Activated CD8-positive, alpha-beta memory T cell treated with anti-CD3 and anti-CD28 coated beads, Interleukin-2, amount 50 U/mL, for 48 hours (primary cell): ENCODE results near the gene ASCC1.

ENCODE experiments used
- DNase-seq: peaks from one replicate; pipeline ENCODE4 v3.0.0-alpha.2; 2020

The ASCC1 gene

DNA sequence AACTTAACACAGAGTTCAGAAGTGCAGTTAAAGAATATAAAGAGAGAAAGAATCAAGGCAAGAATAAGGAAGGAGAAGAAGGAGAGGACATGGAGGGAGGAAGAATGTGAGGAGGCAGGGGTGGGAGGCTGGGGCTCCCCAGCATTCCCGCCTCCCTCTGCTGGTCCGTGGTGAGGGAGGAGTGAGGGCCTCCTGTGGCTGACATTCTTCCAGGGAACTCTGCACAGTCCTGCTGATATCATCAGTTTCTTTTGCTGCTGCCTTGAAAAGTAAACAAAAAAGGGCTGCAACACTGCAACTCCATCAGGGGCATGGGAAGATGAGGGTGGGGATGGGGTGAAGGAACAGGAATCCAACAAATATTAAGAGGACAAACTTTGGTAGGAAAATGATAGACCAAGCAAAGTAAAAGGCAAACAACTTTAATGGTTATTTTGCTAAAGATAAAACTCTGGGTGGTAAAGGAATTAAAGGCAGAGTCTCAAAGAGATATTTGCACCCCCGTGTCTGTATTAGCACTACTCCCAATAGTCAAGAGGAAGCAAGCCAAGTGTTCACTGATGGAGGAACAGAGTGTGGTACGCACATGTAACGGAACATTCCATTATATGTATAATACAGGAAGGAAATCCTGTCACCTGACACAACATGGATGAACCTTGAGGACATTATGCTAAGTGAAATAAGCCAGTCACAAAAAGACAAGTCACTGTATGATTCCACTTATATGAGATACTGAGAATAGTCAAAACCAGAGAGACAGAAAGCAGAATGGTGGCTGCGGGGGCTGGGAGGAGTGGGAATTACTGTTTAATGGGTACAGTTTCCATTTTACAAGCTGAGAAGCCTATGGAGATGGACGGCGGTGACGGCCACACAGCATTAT lies 119.7 kb downstream of the ASCC1 start:
- DNase-seq: no peak

DNA sequence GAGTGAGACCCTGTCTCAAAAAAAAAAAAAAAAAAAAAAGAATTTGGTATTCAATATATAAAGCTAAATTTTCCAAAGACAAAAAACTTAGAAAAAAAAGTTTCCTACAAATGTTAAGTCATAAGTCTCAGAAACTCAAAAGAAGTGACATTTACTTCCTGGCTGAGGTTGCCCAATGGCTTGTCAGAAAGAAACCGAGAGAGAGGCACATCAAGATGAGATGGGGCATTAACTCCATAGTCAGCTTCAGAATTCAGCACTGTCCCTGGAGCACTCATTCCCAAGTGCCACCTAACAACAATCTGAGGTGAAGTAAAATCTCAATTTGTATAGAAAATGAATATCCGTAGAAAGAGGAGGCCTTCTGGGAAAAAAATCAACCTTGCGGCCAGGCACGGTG lies 120.9 kb downstream of the ASCC1 start:
- DNase-seq: no peak

DNA sequence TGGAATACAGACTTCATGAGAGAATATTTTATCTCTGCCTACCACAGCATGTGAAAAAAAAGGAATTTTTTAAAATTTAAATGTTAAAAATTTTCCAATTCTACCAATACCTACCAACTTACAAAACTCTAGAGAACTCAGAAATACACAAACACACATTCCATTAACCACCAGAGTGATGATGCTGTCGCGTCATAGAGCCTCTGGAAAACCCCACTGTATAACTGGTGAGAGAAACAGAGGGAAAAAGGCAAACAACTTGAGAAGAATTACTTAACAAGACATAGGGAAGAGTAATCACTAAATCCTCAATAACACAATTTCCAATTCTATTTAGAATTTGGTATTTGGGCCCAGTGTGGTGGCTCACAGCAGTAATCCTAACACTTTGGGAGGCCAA lies 121.5 kb downstream of the ASCC1 start:
- no peak for DNase-seq

DNA sequence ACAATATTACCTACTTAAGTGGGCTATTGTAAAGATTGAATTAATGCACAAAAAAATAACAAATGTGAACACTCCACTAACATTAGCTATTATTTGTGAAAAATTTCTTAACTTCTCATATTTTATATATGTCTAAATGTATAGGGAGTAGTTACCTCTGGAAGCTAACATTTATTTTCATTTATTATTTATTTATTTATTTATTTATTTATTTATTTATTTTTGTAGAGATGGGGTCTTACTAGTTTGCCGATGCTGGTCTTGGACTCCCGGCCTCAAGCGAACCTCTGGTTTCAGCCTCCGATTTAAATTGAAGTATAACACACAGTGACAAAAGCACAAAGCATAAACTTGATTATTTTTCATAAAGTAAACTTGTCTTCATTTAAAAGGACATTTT lies 122.6 kb downstream of the ASCC1 start:
- DNase-seq: no peak

DNA sequence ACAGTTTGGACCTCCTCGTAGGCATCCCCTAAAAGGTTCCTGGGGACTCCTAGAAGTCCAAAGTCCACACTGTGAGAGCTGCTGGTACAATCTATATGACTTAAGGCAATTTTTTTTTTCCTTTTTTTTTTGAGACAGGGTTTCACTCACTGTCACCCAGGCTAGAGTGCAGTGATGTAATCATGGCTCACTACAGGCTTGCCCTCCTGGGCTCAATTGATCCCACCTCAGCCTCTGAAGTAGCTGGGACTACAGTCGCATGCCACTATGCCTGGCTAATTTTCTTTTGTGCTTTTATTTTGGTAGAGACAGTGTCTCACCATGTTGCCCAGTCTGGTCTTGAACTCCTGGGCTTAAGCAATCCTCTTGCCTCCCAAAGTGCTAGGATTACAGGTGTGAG lies 123.1 kb downstream of the ASCC1 start:
- no peak for DNase-seq

DNA sequence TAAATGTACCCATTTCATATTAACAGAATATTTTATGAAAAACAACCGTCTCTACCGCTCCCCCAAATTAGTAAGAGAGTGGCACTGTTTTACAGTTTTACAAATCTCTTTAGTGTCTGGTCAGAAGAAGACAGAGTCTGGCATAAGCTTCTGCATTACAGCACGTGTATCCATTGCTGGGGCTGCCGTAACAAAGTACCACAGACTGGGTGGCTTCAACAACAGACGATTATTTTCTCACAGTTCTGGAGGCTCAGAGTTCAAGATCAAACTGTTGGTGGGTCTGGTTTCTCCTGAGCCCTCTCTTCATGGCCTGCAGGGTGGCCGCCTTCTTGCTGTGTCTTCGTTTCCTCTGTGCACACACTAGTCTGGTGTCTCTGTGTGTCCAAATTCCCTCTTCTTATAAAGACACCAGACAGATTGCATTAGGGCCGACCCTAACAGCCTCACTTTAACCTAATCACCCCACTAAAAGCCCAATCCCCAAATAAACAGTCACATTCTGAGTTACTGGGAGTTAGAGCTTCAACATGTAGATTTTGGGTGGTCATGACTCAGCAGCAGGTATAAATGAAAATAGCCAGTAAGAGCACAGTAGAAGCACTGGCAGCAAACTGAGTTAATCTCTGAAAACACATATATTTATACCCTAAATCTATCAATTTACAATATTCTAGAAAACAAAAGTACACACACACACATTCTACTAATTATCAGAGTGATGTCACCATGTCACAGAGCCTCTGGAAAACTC lies 123.7 kb downstream of the ASCC1 start:
- DNase-seq: no peak

DNA sequence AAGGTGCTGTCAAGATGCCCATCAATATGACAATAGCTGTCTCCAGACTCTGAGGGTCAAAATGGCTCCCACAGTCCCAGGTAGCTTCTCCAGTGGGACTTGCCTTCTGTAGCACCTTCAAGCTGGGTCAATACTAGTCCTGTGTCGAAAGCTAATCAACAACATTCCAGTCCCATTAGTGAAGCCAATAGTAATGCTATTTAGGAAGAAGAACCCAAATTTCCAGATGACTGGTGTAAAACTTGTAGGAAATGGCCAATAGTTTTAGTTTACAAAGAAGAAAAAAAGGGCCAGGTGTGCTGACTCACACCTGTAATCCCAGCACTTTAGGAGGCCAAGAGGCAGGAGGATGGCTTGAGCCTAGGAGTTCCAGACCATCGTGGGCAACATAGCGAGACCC lies 125.8 kb downstream of the ASCC1 start:
- no peak for DNase-seq

DNA sequence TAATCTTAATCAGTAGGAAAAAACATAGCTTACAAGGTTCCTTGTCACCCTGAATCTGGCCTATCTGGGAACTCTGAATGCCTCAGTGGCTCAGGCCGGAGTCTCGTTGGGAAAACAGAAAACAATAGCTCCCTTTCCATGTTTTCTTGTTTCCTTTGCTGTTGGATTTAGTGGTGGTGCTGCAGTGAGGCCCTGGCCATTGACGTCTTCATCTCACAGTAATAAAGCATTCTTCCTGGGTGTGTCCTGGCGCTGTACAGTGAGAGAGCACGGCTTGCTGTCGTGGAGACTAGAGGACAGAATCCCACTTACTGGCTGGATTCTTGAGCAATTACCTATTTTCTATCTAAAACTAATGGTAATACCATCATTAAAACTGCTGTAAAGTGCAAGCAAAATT lies 126.5 kb downstream of the ASCC1 start:
- no peak for DNase-seq

DNA sequence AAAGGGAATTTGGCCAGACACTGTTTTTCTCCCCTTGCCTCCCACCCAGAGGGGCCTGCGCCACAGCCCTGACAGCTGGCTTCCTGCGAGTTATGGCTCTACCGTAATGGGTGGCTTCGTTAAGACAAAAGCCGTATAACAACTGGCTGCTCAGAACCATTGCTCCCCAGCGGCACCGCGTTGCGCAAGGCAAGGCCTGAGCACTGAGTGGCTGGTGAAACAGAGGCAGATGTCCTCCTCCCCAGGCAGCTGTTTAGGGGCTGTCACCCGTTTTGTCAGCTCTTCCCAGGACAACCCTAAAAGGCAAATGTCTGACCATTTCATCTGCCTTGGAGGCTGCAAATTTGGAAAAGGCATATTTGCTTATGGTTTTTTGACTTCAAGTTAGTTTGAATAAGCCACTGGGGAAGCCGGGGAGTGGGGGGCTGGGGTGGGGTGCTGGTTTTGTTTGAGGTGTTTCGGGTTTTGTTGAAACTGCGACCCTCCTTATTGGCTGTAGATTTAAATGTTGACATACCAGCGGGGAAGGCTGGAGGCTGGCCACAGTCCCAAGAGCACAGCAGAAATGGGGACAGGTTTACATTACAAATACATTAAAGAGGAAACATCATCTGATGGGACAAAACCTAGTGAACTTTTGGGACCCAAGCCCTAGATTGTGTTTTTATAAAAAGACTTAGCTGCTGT lies 127.0 kb downstream of the ASCC1 start:
- DNase-seq: peak; percentile 80

DNA sequence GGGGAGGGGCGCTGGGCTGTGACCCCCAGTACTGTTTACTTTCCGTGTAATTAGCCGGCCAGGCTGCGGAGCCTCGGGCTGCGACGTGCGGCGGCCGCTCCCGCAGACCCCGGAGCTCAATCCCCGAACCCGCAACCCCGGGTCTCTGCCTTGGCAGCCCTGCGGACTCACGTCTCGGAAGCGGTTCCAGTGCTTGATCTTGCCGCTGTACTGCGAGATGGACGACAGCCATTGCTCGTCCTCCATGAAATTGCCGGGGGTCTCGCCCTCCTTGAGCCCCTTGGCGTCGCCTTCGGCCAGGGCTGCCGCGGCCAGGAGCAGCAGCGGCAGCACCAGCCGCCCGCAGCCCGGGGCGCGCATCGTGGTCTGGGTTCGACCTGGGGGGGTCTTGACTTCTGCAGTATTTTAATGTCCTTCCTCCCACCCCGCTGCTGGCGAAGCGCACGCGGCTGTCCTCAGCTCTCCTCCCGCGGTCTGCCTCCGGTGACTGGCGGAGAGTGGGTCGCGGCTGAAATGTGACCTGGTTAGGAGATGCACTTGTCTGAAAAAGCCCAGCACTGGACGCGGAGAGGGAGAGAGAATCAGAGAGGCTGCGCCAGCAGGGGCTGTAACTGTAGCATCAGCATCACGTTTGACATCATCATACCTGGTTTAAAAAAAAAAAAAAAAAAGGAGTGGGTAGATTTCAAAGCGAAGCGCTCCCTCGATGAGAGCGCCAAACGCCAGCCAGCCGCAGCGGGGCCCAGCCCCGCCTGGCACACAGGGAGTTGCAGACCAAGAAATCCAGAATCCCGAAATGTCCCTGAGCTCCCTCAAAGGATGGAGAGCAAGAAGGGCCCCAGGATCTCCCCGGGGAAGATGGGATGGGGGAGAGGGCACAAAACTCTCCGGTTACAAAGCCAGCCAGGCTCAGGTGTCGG lies 127.8 kb downstream of the ASCC1 start, which contains the start of gene SPOCK2:
SPOCK2 (minus strand) TSS at position 583 of the 920 bp plus-strand sequence; CDS start at position 360, 223 bp downstream.
- peak; percentile 82 for DNase-seq

DNA sequence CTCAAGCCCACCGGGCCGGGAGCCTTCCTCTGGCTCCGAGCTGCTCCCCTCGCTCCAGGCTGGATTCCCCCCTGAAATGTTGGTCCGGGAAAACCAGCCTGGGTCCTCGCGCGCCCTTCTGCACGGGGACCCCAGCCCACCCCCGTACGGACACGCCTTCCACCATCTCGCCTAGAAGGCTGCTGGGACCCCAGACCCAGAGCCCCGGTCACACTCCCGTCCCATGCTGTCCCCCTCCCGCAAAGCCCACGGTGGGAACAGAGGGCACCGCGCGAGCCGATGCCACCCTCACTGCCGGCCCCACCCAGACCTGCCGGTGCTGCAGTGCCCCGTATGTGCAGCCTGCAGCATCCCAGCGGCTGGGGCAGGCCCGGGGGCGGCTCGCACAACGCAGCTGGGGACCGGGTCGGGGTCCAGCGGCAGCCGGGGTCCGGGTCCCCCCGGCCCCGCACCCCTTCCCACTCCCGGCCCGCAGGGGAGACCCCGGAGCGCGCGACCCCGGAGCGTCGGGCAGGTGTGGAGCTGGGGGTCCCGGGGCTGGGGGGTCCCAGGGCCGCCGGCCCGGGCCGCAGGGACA lies 128.6 kb downstream of the ASCC1 start:
- no peak for DNase-seq

DNA sequence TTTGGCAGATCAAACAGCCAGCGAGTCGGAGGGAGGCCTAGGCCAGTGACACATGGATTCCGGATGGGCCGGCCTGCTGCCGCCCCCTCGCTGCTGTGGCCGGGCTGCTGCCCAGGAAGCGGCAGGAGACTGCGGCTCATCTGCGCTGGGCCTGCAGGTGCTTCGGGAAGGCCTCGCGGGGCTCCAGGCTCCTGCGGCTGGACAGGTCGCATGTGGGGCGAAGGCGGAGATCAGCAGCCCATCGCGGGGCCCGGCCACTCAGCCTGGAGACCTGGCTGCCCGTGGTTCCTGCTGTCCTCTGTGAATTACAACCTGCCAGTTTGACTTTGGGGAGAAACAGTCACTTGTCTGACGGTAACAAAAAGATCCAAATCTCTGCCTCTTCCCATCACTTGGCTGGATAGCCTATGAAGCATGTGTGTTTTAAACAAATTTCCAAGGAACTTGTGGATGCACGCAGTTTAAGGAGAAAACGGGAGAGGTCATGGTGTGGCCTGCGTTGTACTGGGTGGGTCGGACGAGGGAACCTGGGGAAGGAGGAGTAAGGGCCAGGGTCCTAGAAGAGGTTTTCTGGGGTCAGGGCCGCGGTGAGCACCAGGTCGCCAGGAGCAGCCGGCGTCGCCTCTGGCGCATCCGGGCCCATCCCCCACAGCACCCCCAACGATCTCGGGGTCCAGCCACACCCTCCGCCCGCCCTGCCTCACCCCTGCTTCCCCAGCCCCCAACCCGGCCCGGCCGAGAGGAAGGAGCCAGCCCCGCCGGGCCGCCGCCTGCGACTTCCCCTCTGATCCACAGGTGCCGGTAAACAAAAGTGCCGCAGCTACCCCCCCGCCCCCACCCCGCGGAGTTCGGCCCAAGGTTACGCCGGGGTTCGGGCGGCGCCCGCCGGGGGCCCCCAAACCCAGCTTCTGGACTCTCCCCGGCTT lies 129.3 kb downstream of the ASCC1 start:
- peak; percentile 79 for DNase-seq

DNA sequence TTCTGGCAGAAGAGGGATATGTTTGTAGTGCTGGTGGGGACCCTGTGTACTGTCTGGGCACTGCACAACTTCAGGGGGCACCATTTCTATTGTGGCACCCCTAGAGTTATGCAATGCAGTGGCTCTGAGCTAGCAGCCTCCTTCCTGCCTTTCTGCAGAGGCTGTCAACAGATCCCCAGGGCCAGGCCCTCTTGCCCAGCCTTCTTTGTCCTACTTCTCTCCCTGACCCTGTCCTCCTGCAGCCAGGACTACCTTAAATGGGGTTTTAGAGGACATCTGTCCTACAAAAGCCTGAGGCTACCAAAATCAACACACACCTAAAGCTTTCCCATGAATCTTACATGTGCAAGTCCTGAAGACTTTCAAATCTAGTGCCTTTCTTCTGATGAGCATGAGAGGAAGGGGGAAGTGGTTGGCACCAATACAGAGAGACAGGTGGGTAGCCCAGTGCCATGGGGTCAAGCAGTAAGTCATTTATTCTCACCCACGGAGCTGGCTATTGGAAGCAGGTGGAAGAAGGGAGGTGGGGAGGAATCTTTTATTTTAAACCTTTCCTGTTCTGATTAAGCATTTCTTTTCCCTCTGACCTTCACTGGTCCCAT lies 130.1 kb downstream of the ASCC1 start:
- no peak for DNase-seq

DNA sequence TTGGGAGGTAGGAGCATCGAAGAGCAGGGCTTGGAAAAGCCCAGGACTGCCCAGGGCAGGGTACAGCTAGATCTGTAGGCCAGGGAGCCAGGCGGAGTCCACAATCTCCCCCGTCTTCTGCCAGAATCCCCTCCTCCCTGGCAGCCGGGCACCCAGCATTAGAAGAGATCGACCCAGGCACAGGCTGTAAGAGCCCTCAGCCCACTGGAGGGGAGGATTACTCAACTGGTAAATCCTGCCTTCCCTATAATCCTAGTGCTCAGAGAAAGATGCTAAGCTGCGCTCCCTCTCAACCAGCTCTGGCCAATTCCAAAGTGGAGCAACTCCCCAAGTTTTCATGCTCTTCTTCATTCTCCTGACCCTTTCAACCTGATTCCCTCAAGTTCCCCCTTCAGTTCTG lies 130.9 kb downstream of the ASCC1 start:
- no peak for DNase-seq

DNA sequence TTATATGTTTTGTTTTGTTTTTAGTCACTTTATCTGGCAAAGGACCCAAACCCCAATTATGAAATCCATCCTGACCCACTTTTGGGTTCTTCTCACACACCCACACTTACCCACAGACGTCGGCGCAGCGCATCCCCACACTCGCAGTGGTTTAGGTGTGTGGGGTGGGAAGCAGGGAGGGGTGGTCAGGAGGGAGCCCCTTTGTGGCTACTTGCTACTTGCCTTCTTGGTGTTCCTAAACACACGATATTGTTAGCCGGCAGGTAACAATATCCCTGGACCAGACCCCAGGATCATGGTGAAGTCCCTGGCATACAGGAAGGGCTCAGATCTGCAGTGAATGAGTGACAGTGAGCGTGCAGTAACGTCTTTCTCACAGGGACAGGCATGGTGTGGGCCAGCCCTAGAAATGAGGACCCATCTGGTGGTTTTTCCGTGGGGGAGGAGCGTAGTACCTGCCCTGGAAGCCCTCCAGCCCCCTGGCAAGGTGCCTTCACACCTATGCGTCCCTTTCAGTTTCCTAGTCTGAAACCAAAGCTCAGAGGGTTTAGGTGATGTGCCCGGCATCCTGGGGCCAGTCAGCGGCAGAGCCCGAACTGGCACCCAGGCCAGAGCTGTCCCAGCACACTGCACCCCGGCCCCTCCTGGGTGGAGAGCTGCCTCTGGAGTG lies 132.2 kb downstream of the ASCC1 start:
- DNase-seq: peak; percentile 74

DNA sequence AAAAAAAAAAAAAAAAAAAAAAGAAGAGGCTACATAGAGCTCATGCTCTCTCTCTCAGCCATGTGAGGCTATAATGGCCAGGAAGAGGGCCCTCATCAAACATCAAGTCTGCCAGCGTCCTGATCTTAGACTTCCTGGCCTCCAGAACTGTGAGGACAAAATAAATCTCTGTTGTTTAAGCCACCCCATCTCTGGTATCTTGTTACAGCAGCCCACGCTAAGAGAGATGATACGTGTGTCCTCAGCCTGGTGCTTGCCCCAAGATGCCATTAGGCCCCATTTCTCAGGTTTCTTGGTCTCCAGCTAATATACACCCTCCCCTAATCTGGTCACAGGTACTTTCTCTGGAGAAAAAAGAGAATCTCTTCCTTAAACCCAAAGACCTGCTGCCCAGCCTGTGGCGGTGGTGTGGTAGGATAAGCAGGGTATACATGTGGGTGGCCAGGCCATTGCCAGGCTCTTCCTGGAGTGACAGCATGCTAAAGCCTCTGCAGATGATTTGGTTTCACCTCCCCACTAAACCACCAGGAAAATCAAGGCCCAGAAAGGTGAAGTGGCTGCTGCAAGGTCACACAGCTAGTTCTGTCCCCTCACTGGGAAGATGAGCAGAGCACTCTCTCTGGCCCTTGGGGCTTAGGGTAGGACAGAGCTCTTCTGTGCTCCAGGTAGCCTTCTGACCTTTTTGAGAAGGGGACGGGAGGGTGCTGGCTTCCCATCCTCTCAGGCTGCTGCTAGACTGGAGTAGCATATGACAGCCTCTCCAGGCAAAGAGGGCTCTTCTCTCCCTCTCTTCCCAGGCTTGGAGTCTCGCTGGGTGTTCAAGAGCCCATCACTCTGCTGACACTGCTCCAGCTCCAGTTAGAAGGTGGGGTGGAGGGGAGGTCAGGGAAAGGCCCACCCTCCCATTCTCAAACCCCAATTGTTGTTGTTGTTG lies 133.0 kb downstream of the ASCC1 start:
- peak; percentile 53 for DNase-seq

DNA sequence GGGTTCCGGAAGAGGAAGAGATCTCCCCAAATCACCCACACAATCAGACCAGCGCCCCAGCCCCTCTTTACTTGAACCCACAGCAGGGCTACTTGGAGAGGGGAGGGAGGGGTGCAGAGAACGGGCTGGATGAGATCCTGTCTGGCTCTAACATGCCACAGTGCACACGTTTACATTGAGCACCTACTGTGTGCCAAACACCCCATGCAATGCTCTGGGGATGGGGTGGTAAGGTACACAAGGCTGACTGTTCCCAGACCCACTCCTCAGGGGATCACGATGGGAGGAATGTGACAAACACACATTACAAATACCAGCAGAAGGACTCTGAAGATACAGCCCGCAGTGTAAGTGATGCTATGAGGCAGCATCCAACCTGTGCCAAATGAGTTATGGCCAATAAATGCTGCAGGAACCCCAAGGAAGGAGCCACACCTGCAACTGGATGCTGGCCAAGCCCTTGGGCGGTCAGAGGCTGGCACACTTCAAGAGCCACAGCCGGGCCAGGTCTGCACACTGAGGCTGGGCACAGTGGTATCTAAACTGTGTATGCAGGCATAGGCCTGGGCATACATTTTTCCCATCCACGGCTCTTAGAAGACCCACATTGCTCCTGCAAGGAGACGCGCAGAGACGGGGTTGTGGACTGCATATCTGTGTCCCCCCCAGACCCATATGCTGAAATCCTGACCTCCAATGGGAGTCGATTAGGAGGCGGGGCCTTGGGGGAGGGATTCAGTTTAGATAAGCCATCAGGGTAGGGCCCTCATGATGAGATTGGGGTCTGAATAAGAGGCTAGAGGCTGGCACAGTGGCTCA lies 134.1 kb downstream of the ASCC1 start:
- DNase-seq: no peak

DNA sequence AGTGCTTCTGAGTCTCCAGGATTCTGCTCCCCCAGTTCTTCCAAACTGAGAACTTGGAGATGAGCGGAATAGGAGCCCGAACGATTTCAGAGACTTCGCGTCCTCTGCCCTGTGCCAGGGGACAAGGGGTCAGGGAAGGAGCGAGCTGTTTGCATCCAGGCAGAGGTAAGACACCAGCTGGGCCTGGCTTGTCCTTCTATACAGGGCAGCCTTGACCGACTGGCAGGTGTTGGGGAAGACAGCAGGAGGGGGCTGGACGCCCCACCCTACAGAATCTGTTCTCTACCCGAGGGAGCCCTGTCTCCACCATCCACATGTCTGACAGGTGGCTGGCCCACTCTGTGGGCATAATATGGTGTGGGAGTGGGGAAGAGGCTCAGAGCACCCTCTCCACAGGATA lies 134.9 kb downstream of the ASCC1 start:
- DNase-seq: no peak
